ENCODE data around the gene CDK1.

The CDK1 gene

GRCh38 chr10:60778971-60779796 lies 906 bp downstream of the CDK1 start:
- no peak for DNase-seq (ENCODE audit: low read depth)

- DNase-seq (ENCODE audit: low read depth): no peak
These were observed 3.4 kb downstream of the CDK1 start for GRCh38 chr10:60781661-60782060.

GRCh38 chr10:60784641-60785040 lies 6.4 kb downstream of the CDK1 start:
- DNase-seq (ENCODE audit: low read depth): no peak

GRCh38 chr10:60788544-60788943 lies 10.3 kb downstream of the CDK1 start:
- DNase-seq (ENCODE audit: low read depth): no peak

- no peak for DNase-seq (ENCODE audit: low read depth)
These were observed 11.1 kb downstream of the CDK1 start for GRCh38 chr10:60789340-60789739.

GRCh38 chr10:60794953-60795352 lies 16.7 kb downstream of the CDK1 start:
- no peak for DNase-seq (ENCODE audit: low read depth)

GRCh38 chr10:60795465-60796202 lies 17.4 kb downstream of the CDK1 start:
- no peak for DNase-seq (ENCODE audit: low read depth)

GRCh38 chr10:60796481-60796880 lies 18.2 kb downstream of the CDK1 start:
- no peak for DNase-seq (ENCODE audit: low read depth)

GRCh38 chr10:60797200-60797599 lies 18.9 kb downstream of the CDK1 start:
- no peak for DNase-seq (ENCODE audit: low read depth)

GRCh38 chr10:60798031-60798430 lies 19.8 kb downstream of the CDK1 start:
- no peak for DNase-seq (ENCODE audit: low read depth)

- DNase-seq (ENCODE audit: low read depth): no peak
These were observed 20.6 kb downstream of the CDK1 start for GRCh38 chr10:60798870-60799269.

- DNase-seq (ENCODE audit: low read depth): no peak
These were observed 21.8 kb downstream of the CDK1 start for GRCh38 chr10:60799971-60800650.

- DNase-seq (ENCODE audit: low read depth): no peak
These were observed 22.6 kb downstream of the CDK1 start for GRCh38 chr10:60800918-60801317.

GRCh38 chr10:60801522-60801921 lies 23.2 kb downstream of the CDK1 start:
- DNase-seq (ENCODE audit: low read depth): no peak

- DNase-seq (ENCODE audit: low read depth): no peak
These were observed 25.2 kb downstream of the CDK1 start for GRCh38 chr10:60803433-60803832.

GRCh38 chr10:60803865-60804264 lies 25.6 kb downstream of the CDK1 start:
- no peak for DNase-seq (ENCODE audit: low read depth)

- no peak for DNase-seq (ENCODE audit: low read depth)
These were observed 28.6 kb downstream of the CDK1 start for GRCh38 chr10:60806921-60807320.

- DNase-seq (ENCODE audit: low read depth): no peak
These were observed 29.2 kb downstream of the CDK1 start for GRCh38 chr10:60807499-60807898.

GRCh38 chr10:60808036-60808435 lies 29.8 kb downstream of the CDK1 start:
- no peak for DNase-seq (ENCODE audit: low read depth)

GRCh38 chr10:60809157-60809556 lies 30.9 kb downstream of the CDK1 start:
- no peak for DNase-seq (ENCODE audit: low read depth)

GRCh38 chr10:60810437-60811182 lies 32.3 kb downstream of the CDK1 start:
- DNase-seq (ENCODE audit: low read depth): no peak
